GM19239 (cell line): ENCODE results near the gene BAIAP2L1.

Experiments
- DNase-seq: peaks from one replicate; pipeline ENCODE4 v3.0.0; 2011; ENCODE audit warnings: low spot score; ENCODE audit not compliant: insufficient read length
- FAIRE-seq: peaks from 2 replicates; lab custom pipeline; 2011; peaks lifted over from hg19 to GRCh38; lab: Jason Lieb, UNC

BAIAP2L1 gene

DNA sequence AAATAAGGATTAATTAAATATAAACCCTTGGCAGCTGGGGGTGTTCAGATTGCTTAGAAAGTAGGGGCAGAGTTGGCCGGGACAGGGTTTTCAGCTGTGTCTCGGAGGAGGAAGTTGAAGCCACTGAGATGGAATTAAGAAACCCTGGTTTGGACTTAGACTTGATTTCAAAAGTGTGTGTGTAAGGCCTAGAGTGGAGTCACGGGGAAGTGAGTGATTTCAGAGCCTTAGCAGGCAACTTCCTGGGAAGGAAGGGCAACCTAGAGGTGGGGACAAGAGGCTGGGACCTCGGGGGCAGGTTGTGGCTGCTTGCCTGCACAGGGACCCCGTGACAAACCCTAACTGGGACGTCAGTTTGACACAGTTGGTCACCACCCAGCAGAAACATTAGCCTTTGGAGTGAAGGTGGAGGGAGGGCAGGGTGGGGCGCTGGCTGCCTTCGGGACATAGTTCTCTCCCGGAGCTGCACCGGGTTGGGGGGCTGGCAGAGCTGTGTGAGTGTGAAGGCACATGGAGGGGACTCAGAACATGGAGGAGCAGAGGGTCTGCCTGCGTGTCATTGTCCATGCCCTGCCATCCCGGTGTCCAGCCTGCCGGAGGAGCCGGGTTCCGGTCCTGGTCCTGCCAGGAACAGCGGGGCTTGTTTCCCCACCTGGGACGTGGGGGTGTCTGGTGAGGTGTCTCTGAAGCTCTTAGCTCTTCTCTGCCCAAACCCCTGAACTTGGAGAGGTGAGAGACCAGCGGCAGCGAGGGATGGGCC, 117.6 kb downstream of the BAIAP2L1 start:
- DNase-seq (no peak), FAIRE-seq (no peak)

DNA sequence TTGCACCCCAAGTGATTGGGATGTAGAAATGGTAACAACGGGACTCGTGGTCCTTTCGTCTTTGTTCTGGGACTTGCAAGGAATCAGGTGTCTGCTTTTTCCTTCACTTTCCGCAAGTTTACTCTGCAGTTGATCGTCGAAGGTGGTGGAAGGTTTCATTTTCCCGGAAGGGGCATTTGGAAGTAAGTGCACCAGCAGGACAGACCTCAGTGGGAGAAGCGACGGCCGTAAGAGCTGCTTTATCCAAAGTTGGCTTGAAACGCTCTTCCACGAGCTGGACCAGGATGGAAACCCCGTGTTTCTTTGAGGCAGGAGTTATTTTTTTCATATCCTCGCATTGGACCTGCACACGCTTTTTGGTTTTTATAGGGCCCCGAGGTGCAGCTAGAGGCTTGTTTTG, 118.2 kb downstream of the BAIAP2L1 start:
- no peak for FAIRE-seq
- no peak for DNase-seq

GRCh38 chr7:98281757-98282606, 118.9 kb downstream of the BAIAP2L1 start:
- DNase-seq: peak; percentile 43
- no peak for FAIRE-seq

DNA sequence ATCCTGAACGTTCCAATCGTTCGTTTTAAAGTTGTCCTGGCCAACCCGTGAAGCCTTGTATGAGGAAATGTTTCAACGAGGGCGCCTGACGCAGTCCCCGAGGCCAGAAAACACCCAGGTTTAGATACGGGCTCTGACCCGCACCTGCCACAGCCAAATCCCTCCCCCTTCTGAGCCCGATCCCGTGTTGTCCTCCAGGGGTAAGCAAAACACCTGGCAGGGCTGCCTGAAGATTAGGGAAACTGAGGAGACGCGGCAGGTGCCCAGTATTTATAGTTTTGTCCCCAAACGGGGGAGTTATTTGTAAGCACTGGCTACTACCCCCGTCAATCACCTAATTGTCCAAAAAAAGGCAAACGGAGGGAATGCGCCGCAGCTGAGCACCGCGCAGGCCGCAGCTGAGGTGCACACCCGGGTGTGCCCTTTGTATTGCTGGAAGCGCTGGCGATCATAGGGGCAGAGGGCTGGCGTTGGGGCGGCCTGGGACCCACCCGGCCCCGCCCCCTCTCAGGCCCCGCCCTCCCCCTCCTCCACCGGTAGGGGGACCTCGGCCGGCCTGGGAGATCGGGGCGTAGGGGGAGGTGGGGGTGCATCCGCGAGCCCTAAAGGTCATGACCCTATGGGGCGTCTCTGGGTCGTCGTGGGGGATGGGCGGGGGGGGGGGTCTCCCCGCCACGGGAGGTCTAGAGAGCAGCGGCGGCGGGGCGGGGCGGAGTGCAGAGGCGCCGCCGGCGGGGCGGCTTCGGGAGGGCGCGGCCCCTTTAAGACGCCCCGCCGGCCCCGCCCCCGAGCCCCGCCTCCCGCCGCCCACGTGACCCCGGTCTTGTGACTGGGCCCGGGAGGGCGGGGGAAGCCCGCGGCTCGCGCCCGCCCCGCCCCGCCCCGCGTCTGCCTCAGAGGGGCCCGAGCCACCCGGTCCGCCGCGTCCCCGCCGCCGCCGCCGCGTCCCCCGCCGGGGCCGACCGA, 119.8 kb downstream of the BAIAP2L1 start, which contains the start of gene BRI3:
BRI3 (plus strand) TSS at position 896 of the 966 bp plus-strand sequence. CDS start 110 bp downstream, outside the sequence.
- peak; percentile 98 for DNase-seq
- peak; percentile 83 for FAIRE-seq

DNA sequence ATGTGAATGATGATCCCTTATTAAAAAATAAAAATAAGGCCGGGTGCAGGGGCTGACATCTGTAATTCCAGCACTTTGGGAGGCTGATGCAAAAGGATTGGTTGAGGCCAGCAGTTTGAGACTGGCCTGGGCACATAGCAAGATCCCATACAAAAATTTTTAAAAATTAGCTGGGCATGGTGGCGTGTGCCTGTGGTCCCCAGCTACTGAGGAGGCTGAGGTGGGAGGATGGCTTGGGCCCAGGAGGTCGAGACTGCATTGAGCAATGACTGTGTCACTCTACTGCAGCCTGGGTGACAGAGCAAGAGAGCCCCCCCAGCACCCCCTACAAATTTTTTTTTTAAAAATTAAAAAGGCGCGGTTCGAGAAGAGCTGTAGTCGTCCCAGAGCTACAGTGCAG, 120.6 kb downstream of the BAIAP2L1 start:
- no peak for DNase-seq
- FAIRE-seq: no peak

- no peak for DNase-seq
- no peak for FAIRE-seq
Measured at GRCh38 chr7:98278936-98279335, 122.0 kb downstream of the BAIAP2L1 start.

- no peak for DNase-seq
- FAIRE-seq: no peak
Measured at GRCh38 chr7:98278408-98278807, 122.5 kb downstream of the BAIAP2L1 start.

GRCh38 chr7:98276241-98276761, 124.6 kb downstream of the BAIAP2L1 start:
- FAIRE-seq (no peak), DNase-seq (no peak)

GRCh38 chr7:98267303-98267702, 133.6 kb downstream of the BAIAP2L1 start:
- DNase-seq (no peak), FAIRE-seq (no peak)

GRCh38 chr7:98266840-98267239, 134.1 kb downstream of the BAIAP2L1 start:
- no peak for FAIRE-seq
- no peak for DNase-seq

DNA sequence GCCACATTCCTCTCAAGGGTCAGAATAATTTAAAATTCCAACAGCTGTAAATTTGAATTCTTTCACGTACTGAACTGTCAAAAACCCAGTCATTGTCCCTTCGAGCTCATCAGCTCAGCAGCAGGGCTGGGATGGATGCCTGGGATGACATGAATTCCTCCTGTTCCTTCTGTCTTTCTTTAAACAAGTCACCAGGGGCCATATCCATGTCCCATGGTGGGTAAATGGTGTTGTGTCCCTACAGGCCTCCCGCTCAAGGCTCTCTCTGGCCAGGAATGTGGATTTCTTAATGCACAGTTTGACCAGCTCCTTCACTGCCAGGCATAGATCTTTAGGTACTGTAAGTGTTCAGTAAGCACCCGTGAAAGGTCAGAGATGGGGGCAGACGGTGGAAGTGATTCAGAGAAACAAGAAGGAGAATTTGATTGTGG, 135.0 kb downstream of the BAIAP2L1 start:
- no peak for DNase-seq

GRCh38 chr7:98257701-98258100, 143.2 kb downstream of the BAIAP2L1 start:
- DNase-seq: no peak
- FAIRE-seq: no peak

More for the DNA sequence above, 135.0 kb downstream of the BAIAP2L1 start:
- FAIRE-seq: no peak

- FAIRE-seq (no peak), DNase-seq (no peak)
Measured at GRCh38 chr7:98256431-98256830, 144.5 kb downstream of the BAIAP2L1 start.

GRCh38 chr7:98254951-98255610, 145.8 kb downstream of the BAIAP2L1 start:
- FAIRE-seq (no peak), DNase-seq (no peak)

DNA sequence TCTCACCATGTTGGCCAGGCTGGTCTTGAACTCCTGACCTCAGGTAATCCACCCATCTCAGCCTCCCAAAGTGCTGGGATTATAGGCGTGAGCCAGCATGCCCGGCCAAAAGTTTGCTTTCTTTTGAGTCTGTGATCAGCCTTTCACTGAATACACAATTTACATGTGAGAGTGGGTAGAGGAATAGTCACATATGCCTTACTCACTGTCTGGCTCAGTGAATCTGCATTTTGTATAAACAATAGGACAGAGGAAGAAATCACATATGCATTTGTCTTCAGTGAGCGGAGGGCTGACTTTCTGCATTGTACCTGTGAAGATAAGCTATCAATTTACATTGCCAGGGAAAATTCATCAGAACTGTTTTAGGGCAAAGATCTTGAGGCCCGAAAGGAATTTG, 146.4 kb downstream of the BAIAP2L1 start:
- FAIRE-seq (no peak), DNase-seq (no peak)

- no peak for FAIRE-seq
Measured at GRCh38 chr7:98252425-98253054, 148.3 kb downstream of the BAIAP2L1 start.

GRCh38 chr7:98251601-98252424, 149.1 kb downstream of the BAIAP2L1 start, which contains the start of gene TECPR1:
TSS of gene TECPR1 (minus strand) at chr7:98252232. CDS start at chr7:98246146, 6,086 bp downstream.
- peak; percentile 97 for FAIRE-seq
- DNase-seq: peak; percentile 98

More at GRCh38 chr7:98252425-98253054, 148.3 kb downstream of the BAIAP2L1 start:
- DNase-seq: no peak

- DNase-seq (no peak), FAIRE-seq (peak; percentile 75)
Measured at GRCh38 chr7:98251231-98251600, 149.7 kb downstream of the BAIAP2L1 start.
